ENCODE results near the gene TPM4.

- TF ChIP-seq POLR2AphosphoS5 (IDR thresholded peaks at IDR 0.05) (no peak), CTCF (IDR thresholded peaks at IDR 0.05; ENCODE audit: poor library complexity, severe bottlenecking) (no peak), EP300 (conservative IDR thresholded peaks at IDR 0.05; ENCODE audit: poor library complexity, severe bottlenecking) (no peak)
Observed at GRCh38 chr19:16033136-16033530, 43.2 kb upstream of the TPM4 start.
